ENCODE results near the gene N4BP2L1. TPM values are rescaled to one million over a fixed set of nuclear protein-coding genes. Genes with fewer than 3 reads are reported as not detected.

The N4BP2L1 gene
- total RNA-seq, 1 experiment from 2014 or later: 2.6 TPM

DNA sequence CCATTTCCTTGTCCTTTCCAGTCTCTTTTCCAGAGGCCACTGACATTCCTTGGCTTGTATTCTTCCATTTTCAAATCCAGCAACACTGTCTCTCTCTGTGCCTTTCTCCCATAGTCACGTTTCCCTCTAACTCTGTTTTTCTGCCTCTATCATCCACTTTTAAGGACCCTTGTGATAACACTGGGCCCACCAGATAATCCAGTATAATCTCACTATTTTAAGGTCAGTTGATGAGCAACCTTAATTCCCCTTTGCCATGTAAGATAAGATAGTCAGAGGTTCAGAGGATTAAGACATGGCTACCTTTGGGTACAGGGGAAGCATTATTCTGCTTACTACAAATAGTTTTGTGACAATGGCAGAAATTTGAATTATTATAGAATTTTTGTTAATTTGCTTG is 45.7 kb upstream of the N4BP2L1 start:
- no peak for DNase-seq
- peaks cover 8% of the 10 kb centered on the region for H3K36me3 Mint-ChIP-seq (ENCODE audit: insufficient read depth, unreplicated experiment)
- H3K4me3 Mint-ChIP-seq (ENCODE audit: low read depth, unreplicated experiment): no peak overlapping the region
- no TSS peak for BruUV-seq (replicated peaks)
- no peak overlapping the region for H3K27ac Mint-ChIP-seq (ENCODE audit: unreplicated experiment)
- H3K27me3 Mint-ChIP-seq (ENCODE audit: unreplicated experiment): no peaks in the 10 kb centered on the region
- no peak for TF ChIP-seq CTCF (IDR thresholded peaks at IDR 0.05; ENCODE audit: unreplicated experiment)
- no peaks in the 10 kb centered on the region for H3K4me1 Mint-ChIP-seq (ENCODE audit: low read depth, unreplicated experiment)
- CTCF ChIA-PET: no interaction called here
- intact Hi-C loops (cut with micrococcal nuclease; ENCODE audit: unreplicated experiment): no loop called here
- H3K9me3 Mint-ChIP-seq (ENCODE audit: low read depth, unreplicated experiment): no peaks in the 10 kb centered on the region

DNA sequence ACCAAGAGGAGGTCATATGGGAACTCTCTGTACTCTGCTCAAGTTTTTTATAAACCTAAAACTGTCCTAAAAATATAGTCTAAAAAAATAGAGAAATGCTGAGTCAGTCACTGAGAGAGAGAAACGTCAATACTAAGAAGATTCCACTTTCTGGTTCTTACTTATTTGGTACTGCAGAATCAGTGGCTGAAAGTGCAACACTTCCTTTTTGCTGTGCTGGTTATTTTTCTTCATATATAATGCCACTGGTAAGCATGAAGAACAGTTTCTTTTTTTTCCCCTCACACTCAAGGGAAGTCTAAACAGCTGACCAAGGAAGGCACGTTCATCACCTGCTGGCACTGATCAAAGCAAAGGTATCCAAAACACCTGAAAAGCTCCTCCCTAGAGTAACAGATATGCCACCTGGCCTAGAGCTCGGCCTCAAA is 44.3 kb upstream of the N4BP2L1 start:
- H3K4me1 Mint-ChIP-seq (ENCODE audit: low read depth, unreplicated experiment): no peaks in the 10 kb centered on the region
- no TSS peak for BruUV-seq (replicated peaks)
- CTCF ChIA-PET: no interaction called here
- H3K36me3 Mint-ChIP-seq (ENCODE audit: insufficient read depth, unreplicated experiment): peaks cover 8% of the 10 kb centered on the region
- no peaks in the 10 kb centered on the region for H3K9me3 Mint-ChIP-seq (ENCODE audit: low read depth, unreplicated experiment)
- no peak for DNase-seq
- no peak for TF ChIP-seq CTCF (IDR thresholded peaks at IDR 0.05; ENCODE audit: unreplicated experiment)
- intact Hi-C loops (cut with micrococcal nuclease; ENCODE audit: unreplicated experiment): no loop called here
- H3K27me3 Mint-ChIP-seq (ENCODE audit: unreplicated experiment): no peaks in the 10 kb centered on the region
- no peak overlapping the region for H3K27ac Mint-ChIP-seq (ENCODE audit: unreplicated experiment)
- H3K4me3 Mint-ChIP-seq (ENCODE audit: low read depth, unreplicated experiment): no peak overlapping the region

GRCh38 chr13:32471187-32471922 is 43.4 kb upstream of the N4BP2L1 start:
- H3K27me3 Mint-ChIP-seq (ENCODE audit: unreplicated experiment): no peaks in the 10 kb centered on the region
- H3K9me3 Mint-ChIP-seq (ENCODE audit: low read depth, unreplicated experiment): no peaks in the 10 kb centered on the region
- no peak overlapping the region for H3K4me3 Mint-ChIP-seq (ENCODE audit: low read depth, unreplicated experiment)
- H3K27ac Mint-ChIP-seq (ENCODE audit: unreplicated experiment): no peak overlapping the region
- DNase-seq: no peak
- CTCF ChIA-PET: no interaction called here
- TF ChIP-seq CTCF (IDR thresholded peaks at IDR 0.05; ENCODE audit: unreplicated experiment): no peak
- no peaks in the 10 kb centered on the region for H3K4me1 Mint-ChIP-seq (ENCODE audit: low read depth, unreplicated experiment)
- intact Hi-C loops (cut with micrococcal nuclease; ENCODE audit: unreplicated experiment): no loop called here
- no TSS peak for BruUV-seq (replicated peaks)
- peaks cover 8% of the 10 kb centered on the region for H3K36me3 Mint-ChIP-seq (ENCODE audit: insufficient read depth, unreplicated experiment)

DNA sequence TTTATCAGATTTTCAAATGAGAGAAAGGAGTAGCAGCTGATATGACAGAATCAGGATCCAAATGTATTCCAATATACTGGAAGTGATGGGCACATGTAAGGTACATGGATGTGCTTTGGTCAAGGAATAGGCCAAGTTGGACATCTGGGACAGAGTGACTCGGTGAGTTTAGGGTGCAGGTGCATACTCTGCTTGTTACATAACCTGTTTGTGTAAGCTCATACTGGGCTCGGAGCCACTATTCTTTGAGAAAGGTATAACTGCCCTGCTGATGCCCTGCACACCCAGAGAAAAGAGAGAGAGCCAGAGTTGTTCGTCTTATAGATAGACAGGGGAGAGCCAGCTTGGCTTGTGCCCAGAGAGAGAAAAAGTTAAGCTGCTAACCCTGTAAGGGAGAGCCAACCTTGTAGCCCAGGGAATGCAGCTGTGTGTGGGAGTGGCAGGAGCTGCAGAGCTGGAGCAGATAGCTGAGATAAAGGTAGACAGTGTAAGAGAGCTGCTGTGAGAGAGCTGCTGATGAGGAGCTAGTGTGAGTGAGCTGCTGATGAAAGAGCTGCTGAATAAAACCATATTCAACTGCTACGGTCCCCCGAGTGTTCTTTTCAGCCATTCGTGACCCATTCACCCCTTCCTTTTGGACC is 40.7 kb upstream of the N4BP2L1 start:
- H3K27me3 Mint-ChIP-seq (ENCODE audit: unreplicated experiment): no peaks in the 10 kb centered on the region
- H3K27ac Mint-ChIP-seq (ENCODE audit: unreplicated experiment): no peak overlapping the region
- DNase-seq: no peak
- CTCF ChIA-PET: no interaction called here
- H3K4me1 Mint-ChIP-seq (ENCODE audit: low read depth, unreplicated experiment): no peaks in the 10 kb centered on the region
- BruUV-seq (replicated peaks): no TSS peak
- no peaks in the 10 kb centered on the region for H3K9me3 Mint-ChIP-seq (ENCODE audit: low read depth, unreplicated experiment)
- H3K4me3 Mint-ChIP-seq (ENCODE audit: low read depth, unreplicated experiment): no peak overlapping the region
- no peak for TF ChIP-seq CTCF (IDR thresholded peaks at IDR 0.05; ENCODE audit: unreplicated experiment)
- peaks cover 6% of the 10 kb centered on the region for H3K36me3 Mint-ChIP-seq (ENCODE audit: insufficient read depth, unreplicated experiment)
- intact Hi-C loops (cut with micrococcal nuclease; ENCODE audit: unreplicated experiment): no loop called here
